B cell (primary cell): Measurements from ENCODE around the gene OST4. TPM values are rescaled to one million over a fixed set of nuclear protein-coding genes. Genes with fewer than 3 reads are reported as not detected.

Source experiments
- ATAC-seq: fragments of 200-7000 bp; cut with Tn5 transposase; one replicate; pipeline ENCODE4 v1.10.0; 2021; ENCODE audit warnings: low read depth, mild to moderate bottlenecking, moderate number of reproducible peaks, moderate library complexity
- CTCF ChIA-PET: fragments of 350-600 bp; sonication (Branson Sonifier 250); formaldehyde crosslinking; loops from one replicate; lab custom pipeline; 2021; ENCODE audit warnings: antibody characterized with exemption, inconsistent platforms; lab: Charles Lee
- POLR2A ChIA-PET: fragments of 350-600 bp; sonication (Branson Sonifier 250); formaldehyde crosslinking; loops from one replicate; lab custom pipeline; 2021; ENCODE audit warnings: antibody characterized with exemption; lab: Charles Lee
- DNase-seq: peaks from one replicate; pipeline ENCODE4 v3.0.0; 2013
- H2AFZ ChIP-seq: 2 replicates; pipeline ENCODE4 v1.6.1; 2012; ENCODE audit warnings: mild to moderate bottlenecking, low read depth, low read length; ENCODE audit not compliant: insufficient read depth, poor library complexity, severe bottlenecking
- H3K27ac ChIP-seq, 2 donors: 1 replicate in 1 of 2; 2 replicates in 1 of 2; pipeline ENCODE4 v1.5.1; 2012 to 2013; ENCODE audit warnings: low read length in 2 of 2, mild to moderate bottlenecking in 2 of 2, moderate library complexity in 1 of 2
- H3K27me3 ChIP-seq, 4 experiments: fragments of 200-600 bp in 1 of 4; sonication (generic) in 1 of 4; replicated peaks in 1 of 4; 1 replicate in 2 of 4; 2 replicates in 2 of 4; pipeline versions ENCODE4 v1.6.1 to v1.7.0; 2013 to 2016; ENCODE audit warnings: low read length in 3 of 4, mild to moderate bottlenecking in 2 of 4, mixed read lengths in 1 of 4, moderate library complexity in 1 of 4; ENCODE audit not compliant: insufficient read depth in 4 of 4, control insufficient read depth in 3 of 4; ENCODE audit errors: control extremely low read depth in 1 of 4
- H3K36me3 ChIP-seq, 2 experiments: replicated peaks in 1 of 2; 1 replicate in 1 of 2; 2 replicates in 1 of 2; pipeline versions ENCODE4 v1.6.1 to v1.7.1; 2013; ENCODE audit warnings: low read length in 1 of 2; ENCODE audit not compliant: insufficient read depth in 2 of 2, control insufficient read depth in 1 of 2; ENCODE audit errors: control extremely low read depth in 1 of 2, extremely low read depth in 1 of 2
- H3K4me1 ChIP-seq, 2 donors: fragments of 200-600 bp in 1 of 2; sonication (generic) in 1 of 2; 1 replicate in 1 of 2; 2 replicates in 1 of 2; pipeline versions ENCODE4 v1.5.1 to v1.6.1; 2013 to 2017; ENCODE audit warnings: low read length in 2 of 2; ENCODE audit not compliant: control insufficient read depth in 2 of 2, insufficient read depth in 2 of 2
- H3K4me2 ChIP-seq: replicated peaks from 2 replicates; pipeline ENCODE3; 2012; ENCODE audit warnings: mild to moderate bottlenecking, low read depth, low read length; ENCODE audit not compliant: poor library complexity, severe bottlenecking
- H3K4me3 ChIP-seq, 5 experiments: fragments of 200-600 bp in 1 of 5; sonication (generic) in 1 of 5; 1 replicate in 3 of 5; 2 replicates in 2 of 5; pipeline versions ENCODE4 v1.5.1 to v1.7.0; 2011 to 2016; ENCODE audit warnings: low read length in 4 of 5, mild to moderate bottlenecking in 4 of 5, low read depth in 2 of 5, control low read depth in 1 of 5, moderate library complexity in 1 of 5; ENCODE audit not compliant: insufficient read depth in 1 of 5; ENCODE audit errors: control extremely low read depth in 1 of 5, extremely low read depth in 1 of 5
- H3K79me2 ChIP-seq: fragments of 200-600 bp; sonication (generic); one replicate; pipeline ENCODE4 v1.6.0; 2016; ENCODE audit warnings: low read length; ENCODE audit not compliant: control insufficient read depth, insufficient read depth
- H3K9ac ChIP-seq: fragments of 200-600 bp; sonication (generic); 2 replicates; pipeline ENCODE4 v1.6.1; 2017; ENCODE audit warnings: mild to moderate bottlenecking, low read length, moderate library complexity
- H3K9me3 ChIP-seq, 3 donors: one replicate each; pipeline versions ENCODE4 v1.6.1 to v1.7.1; 2013; ENCODE audit warnings: low read length in 2 of 3; ENCODE audit not compliant: control insufficient read depth in 2 of 3, insufficient read depth in 1 of 3; ENCODE audit errors: control extremely low read depth in 1 of 3
- H4K20me1 ChIP-seq: 2 replicates; pipeline ENCODE4 v1.6.0; 2012; ENCODE audit warnings: mild to moderate bottlenecking, low read length; ENCODE audit not compliant: insufficient read depth, control insufficient read depth, poor library complexity, severe bottlenecking
- H3K27ac Mint-ChIP-seq: one replicate; pipeline ENCODE4 v1.8.0; 2021; ENCODE audit warnings: mixed read lengths
- H3K27me3 Mint-ChIP-seq: one replicate; pipeline ENCODE4 v1.8.0; 2021; ENCODE audit warnings: mixed read lengths
- H3K4me1 Mint-ChIP-seq: one replicate; pipeline ENCODE4 v1.8.0; 2021; ENCODE audit warnings: mixed read lengths
- H3K4me3 Mint-ChIP-seq: one replicate; pipeline ENCODE4 v1.8.0; 2021; ENCODE audit warnings: mixed read lengths
- H3K9me3 Mint-ChIP-seq: one replicate; pipeline ENCODE4 v1.8.0; 2022; ENCODE audit warnings: mixed read lengths; ENCODE audit not compliant: insufficient read depth
- CTCF ChIP-seq: fragments of 200-600 bp; IDR thresholded peaks from one replicate; pipeline ENCODE4 v1.8.0; 2022; ENCODE audit warnings: antibody characterized with exemption, mild to moderate bottlenecking
- EZH2 ChIP-seq: IDR thresholded peaks from 2 replicates; pipeline ENCODE4 v1.6.1; 2012; ENCODE audit warnings: borderline replicate concordance, low read depth, mild to moderate bottlenecking, moderate library complexity, low read length; ENCODE audit not compliant: insufficient read depth, poor library complexity, severe bottlenecking
- WGBS: methylation state at CpG from one replicate; pipeline ENCODE4 v1.1.5; 2013; ENCODE audit warnings: missing lambda C conversion rate; ENCODE audit not compliant: insufficient coverage; 5-methylcytosine and 5-hydroxymethylcytosine counted together
- intact Hi-C: fragments of 100-400 bp; cut with micrococcal nuclease; formaldehyde crosslinking; loops from one replicate; pipeline ENCODE4 v1.10.0; 2022
- polyA plus RNA-seq: library from polyadenylated mRNA; depleted of rRNA; stranded (reverse); fragments of >200 nt; gene quantifications from 2 replicates; pipeline ENCODE4 v1.2.3, GENCODE V29; 2012
- total RNA-seq, 2 donors: library from RNA; stranded (reverse); fragments of 120-200 nt in 1 of 2; gene quantifications; 1 replicate in 1 of 2; 2 replicates in 1 of 2; pipeline versions ENCODE4 v1.2.3 to v1.2.4, GENCODE V29; 2013 to 2022

OST4 gene
- total and polyA plus RNA-seq, 2 donors (not counting 1 experiment from before 2014, with no cell fraction given): 195 to 257 TPM

GRCh38 chr2:27080603-27080936 lies 9.1 kb upstream of the OST4 start:
- peak overlapping the region; percentile 27 for H3K27ac Mint-ChIP-seq
- Histone ChIP-seq H4K20me1 (no peaks in the 10 kb centered on the region), H3K27me3 (peaks cover 0 to 11% (median 4%) of the 10 kb centered on the region in 4 experiments), H2AFZ (peak overlapping the region; percentile 70), H3K4me2 (peak overlapping the region; percentile 84), H3K36me3 (no peaks in the 10 kb centered on the region), H3K9me3 (no peaks in the 10 kb centered on the region), H3K4me1 (peaks cover 21 to 35% of the 10 kb centered on the region in 2 donors), H3K4me3 (no peak overlapping the region), H3K27ac (no peak overlapping the region), H3K9ac (peak overlapping the region; percentile 59), H3K79me2 (no peaks in the 10 kb centered on the region)
- ChIA-PET POLR2A (interaction anchor here (0.9 to 3.0 kb wide), 3 partner anchors 9 to 29 kb away, joined by 8 to 22 read pairs (median 15); partner anchors contain the start of genes AGBL5 and OST4), CTCF (interaction anchor here (1.0 to 4.7 kb wide), 5 partner anchors 9 to 118 kb away, joined by 4 to 30 read pairs (median 7); partner anchors contain the start of genes AGBL5, OST4 and PREB)
- TF ChIP-seq CTCF (no peak), EZH2 (no peak)
- H3K27me3 Mint-ChIP-seq: no peaks in the 10 kb centered on the region
- no peak overlapping the region for H3K4me3 Mint-ChIP-seq
- DNase-seq: no peak
- WGBS: over 99% methylated on average over 9 of the region's 14 CpGs
- ATAC-seq: no peak
- H3K9me3 Mint-ChIP-seq: no peaks in the 10 kb centered on the region
- intact Hi-C loops: loop anchor here (2.0 to 10.0 kb wide), 4 partner anchors 132 to 1794 kb away; partner anchors contain the start of genes ATRAID, CENPA, MPV17 and SLC5A6
- H3K4me1 Mint-ChIP-seq: peaks cover 32% of the 10 kb centered on the region

DNA sequence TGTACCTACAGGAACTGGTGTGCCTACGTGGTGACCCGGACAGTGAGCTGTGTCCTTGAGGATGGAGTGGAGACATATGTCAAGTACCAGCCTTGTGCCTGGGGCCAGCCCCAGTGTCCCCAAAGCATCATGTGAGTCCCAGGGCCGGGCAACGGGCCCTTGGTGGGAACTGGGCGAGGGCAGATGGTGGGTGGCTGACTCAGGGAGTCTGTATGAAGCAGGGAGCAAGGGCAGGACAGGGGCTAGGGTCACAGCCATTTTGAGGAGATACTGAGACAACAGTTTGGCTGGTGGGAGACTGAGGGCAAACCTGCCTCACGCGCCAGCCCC lies 8.7 kb upstream of the OST4 start:
- H3K9me3 Mint-ChIP-seq: no peaks in the 10 kb centered on the region
- H3K27ac Mint-ChIP-seq: no peak overlapping the region
- peaks cover 0 to 11% (median 4%) of the 10 kb centered on the region in 4 experiments for H3K27me3 ChIP-seq
- no peaks in the 10 kb centered on the region for H3K27me3 Mint-ChIP-seq
- H3K36me3 ChIP-seq: no peaks in the 10 kb centered on the region
- ChIA-PET POLR2A (interaction anchor here (3.0 kb wide), 1 partner anchor 9 kb away, joined by 22 read pairs; the partner anchor contains the start of gene OST4), CTCF (interaction anchor here (0.9 to 3.3 kb wide), 2 partner anchors 8 to 29 kb away, joined by 3 to 30 read pairs; partner anchors contain the start of genes AGBL5 and OST4)
- H3K27ac ChIP-seq: no peak overlapping the region
- no peaks in the 10 kb centered on the region for H3K9me3 ChIP-seq
- no peak overlapping the region for H3K9ac ChIP-seq
- ATAC-seq (no peak), DNase-seq (no peak)
- intact Hi-C loops: loop anchor here (2.0 to 10.0 kb wide), 4 partner anchors 133 to 1795 kb away; partner anchors contain the start of genes ATRAID, CENPA, MPV17 and SLC5A6
- H3K4me2 ChIP-seq: no peak overlapping the region
- TF ChIP-seq CTCF (no peak), EZH2 (no peak)
- no peak overlapping the region for H2AFZ ChIP-seq
- peaks cover 32% of the 10 kb centered on the region for H3K4me1 Mint-ChIP-seq
- H4K20me1 ChIP-seq: no peaks in the 10 kb centered on the region
- no peak overlapping the region for H3K4me3 ChIP-seq
- H3K79me2 ChIP-seq: no peaks in the 10 kb centered on the region
- no peak overlapping the region for H3K4me3 Mint-ChIP-seq
- H3K4me1 ChIP-seq: peaks cover 21 to 35% of the 10 kb centered on the region in 2 donors
- WGBS: 95% methylated on average over 7 of the region's 7 CpGs
